Astrocyte (in vitro differentiated cells and primary cell): ENCODE measurements around the gene ERCC6L2.

ENCODE experiments used
- EZH2 ChIP-seq: IDR thresholded peaks from 2 replicates; pipeline ENCODE4 v1.6.1; 2012; ENCODE audit warnings: mild to moderate bottlenecking, low read length, inconsistent platforms; ENCODE audit not compliant: insufficient read depth
- TF ChIP-seq, protein P1 (sequence below): IDR thresholded peaks from 2 replicates; pipeline ENCODE4 v1.5.1; 2011; ENCODE audit warnings: low read depth, mild to moderate bottlenecking, inconsistent platforms, low read length, moderate library complexity; ENCODE audit not compliant: insufficient read depth

DNA sequence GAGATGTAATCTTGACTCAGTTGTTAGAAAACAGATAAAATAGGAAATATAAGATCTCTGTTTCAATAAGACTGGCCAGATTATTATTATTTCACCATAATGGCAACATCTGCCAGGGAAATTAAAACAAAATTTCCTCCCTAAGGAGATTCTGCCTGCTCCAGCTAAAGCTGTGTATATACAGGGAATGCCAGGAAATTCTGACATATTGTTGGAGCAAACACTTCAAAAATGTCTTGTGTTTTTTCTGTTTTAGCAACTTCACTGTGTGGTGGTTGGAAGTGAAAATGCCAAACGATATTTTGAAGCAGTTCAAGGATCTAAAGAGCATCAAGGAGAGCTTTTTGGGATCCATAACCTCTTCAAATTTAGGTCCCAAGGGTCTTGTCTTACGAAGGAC lies 90.8 kb downstream of the ERCC6L2 start:
- TF ChIP-seq, protein P1, sequence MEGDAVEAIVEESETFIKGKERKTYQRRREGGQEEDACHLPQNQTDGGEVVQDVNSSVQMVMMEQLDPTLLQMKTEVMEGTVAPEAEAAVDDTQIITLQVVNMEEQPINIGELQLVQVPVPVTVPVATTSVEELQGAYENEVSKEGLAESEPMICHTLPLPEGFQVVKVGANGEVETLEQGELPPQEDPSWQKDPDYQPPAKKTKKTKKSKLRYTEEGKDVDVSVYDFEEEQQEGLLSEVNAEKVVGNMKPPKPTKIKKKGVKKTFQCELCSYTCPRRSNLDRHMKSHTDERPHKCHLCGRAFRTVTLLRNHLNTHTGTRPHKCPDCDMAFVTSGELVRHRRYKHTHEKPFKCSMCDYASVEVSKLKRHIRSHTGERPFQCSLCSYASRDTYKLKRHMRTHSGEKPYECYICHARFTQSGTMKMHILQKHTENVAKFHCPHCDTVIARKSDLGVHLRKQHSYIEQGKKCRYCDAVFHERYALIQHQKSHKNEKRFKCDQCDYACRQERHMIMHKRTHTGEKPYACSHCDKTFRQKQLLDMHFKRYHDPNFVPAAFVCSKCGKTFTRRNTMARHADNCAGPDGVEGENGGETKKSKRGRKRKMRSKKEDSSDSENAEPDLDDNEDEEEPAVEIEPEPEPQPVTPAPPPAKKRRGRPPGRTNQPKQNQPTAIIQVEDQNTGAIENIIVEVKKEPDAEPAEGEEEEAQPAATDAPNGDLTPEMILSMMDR = no peak
- TF ChIP-seq EZH2 = no peak
